HG03135 (cell line): ENCODE measurements around the gene RIPPLY2.
"Not testable (repeated sequence)": the region's sequence is repeated elsewhere in the genome, so short reads cannot be mapped to it uniquely, and the experiment has no call there.

Source experiments
- ATAC-seq: cut with Tn5 transposase; IDR thresholded peaks from one replicate; pipeline ENCODE4 v1.9.1; 2021; ENCODE audit warnings: mild to moderate bottlenecking, moderate library complexity; ENCODE audit not compliant: unreplicated experiment

RIPPLY2 gene, protein sequence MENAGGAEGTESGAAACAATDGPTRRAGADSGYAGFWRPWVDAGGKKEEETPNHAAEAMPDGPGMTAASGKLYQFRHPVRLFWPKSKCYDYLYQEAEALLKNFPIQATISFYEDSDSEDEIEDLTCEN

DNA sequence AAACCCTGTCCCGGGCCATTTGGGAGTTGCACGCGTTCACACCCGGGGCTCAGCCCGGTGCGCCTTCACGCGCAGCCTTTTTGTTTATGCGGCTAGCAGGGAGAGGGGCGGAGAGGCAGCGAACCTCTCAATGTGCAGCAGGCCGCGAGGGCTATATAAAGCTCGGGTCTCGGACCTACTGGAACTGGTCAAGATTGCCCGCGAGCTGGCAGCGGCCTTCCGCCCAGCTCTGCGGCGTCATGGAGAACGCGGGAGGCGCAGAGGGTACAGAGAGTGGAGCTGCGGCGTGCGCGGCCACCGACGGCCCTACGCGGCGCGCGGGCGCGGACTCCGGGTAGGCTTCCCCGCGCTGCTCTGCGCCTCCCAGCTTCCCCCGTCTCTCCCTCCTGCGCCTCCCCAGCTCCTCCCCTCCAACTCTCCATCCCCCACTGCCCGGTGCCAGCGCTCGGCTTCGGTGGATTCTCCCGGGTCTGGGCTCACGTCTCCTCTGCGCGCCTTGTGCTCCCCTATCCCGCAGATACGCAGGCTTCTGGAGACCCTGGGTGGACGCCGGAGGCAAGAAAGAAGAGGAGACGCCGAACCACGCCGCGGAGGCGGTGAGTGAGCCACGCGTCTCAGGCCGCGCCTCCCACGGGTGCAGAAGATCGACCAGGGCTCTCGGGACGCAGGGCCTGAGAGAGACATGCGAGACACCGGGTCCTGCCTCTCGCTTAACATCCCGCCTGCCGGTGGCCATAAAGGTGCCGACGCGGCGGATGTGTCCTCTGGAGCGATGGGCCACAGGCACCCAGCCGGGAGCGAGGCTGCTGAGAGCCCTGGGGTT is at the start of gene RIPPLY2:
RIPPLY2 (plus strand) TSS at position 183 of the 823 bp plus-strand sequence; CDS start at position 240, 57 bp downstream.
- peak; percentile 76 for ATAC-seq

GRCh38 chr6:83803492-83803891 is 49.7 kb upstream of the RIPPLY2 start:
- not testable (repeated sequence) for ATAC-seq

DNA sequence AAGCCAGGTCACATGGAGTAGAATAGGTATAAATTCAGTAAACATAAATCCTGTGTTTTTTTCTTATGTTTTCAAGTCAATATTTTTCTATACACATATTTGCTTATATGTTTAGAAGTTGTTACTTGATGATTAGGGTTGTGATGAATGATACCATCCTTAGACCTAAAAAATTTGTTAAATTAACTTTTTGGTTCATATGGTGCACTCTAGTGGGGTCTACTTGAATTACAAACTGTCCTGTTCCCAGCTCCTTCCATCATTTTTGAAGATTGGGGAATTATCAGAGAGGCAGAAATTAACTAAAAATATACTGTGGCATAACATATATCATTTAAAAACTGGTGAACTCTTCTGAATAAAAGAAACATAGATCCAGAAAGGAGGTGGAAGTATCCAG is 48.3 kb upstream of the RIPPLY2 start:
- ATAC-seq, result no peak

DNA sequence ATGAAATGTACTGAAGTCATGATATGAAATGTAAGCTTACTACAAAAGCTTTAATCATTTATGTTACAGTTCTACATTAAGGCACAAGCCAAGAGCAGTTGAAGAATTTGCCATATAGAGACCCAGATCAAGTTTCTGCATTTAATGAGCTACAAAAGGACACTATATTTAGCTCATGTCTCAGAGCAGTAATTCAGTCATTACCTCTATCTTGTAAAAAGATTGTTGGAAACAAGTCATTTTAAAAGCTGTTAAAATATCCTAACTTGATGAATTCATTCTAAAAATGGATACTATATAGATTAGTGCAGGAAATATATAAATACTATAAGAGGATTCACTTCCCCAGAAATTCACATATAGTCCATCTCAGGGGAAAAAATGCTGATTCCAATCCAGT is 45.2 kb upstream of the RIPPLY2 start:
- ATAC-seq, result no peak

- no peak for ATAC-seq
These were observed 44.2 kb upstream of the RIPPLY2 start for GRCh38 chr6:83808926-83809325.

- no peak for ATAC-seq
These were observed 40.6 kb upstream of the RIPPLY2 start for GRCh38 chr6:83812595-83812994.

GRCh38 chr6:83815631-83816272 is 37.4 kb upstream of the RIPPLY2 start:
- no peak for ATAC-seq

DNA sequence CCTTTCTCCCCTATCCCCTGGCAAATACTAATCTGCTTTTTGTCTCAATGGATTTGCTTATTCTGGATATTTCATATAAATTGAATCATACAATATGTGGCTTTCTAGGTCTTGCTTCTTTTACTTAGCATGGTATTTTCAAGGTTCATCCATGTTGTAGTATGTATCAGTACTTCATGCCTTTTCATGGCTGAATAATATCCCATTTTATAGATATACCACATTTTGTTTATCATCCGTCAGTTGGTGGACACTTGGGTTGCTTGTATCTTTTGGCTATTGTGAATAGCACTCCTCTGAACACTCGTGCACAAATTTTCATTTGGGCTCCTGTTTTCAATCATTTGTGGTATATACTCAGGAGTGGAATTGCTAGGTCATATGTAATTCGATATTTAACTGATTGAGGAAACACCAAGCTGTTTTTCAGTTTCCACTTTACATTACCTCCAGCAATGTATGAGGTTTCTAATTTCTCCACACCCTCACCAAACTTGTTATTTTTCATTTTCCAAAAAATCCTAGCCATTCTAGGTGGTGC is 30.5 kb upstream of the RIPPLY2 start:
- no peak for ATAC-seq

- no peak for ATAC-seq
These were observed 28.8 kb upstream of the RIPPLY2 start for GRCh38 chr6:83824388-83824801.

DNA sequence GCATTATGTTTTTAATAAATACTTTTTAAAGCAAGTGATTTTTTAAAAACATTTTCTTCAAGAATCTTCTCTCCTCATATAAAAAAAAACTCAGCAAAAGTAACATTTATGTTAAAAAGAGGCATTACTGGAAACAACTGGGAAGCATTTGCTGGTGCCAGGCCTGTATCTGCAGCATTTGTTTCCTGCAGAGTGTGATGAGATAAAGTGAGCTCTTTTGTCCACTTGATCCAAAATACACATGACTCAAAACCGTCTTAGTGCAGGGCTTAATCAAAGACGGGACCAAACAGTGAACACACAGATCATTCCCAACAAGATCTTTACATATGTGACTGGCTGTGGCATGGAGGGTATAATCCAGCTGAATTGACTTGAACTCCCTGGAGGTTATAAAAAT is 28.3 kb upstream of the RIPPLY2 start:
- no peak for ATAC-seq

GRCh38 chr6:83827050-83827449 is 26.1 kb upstream of the RIPPLY2 start:
- ATAC-seq, result no peak

DNA sequence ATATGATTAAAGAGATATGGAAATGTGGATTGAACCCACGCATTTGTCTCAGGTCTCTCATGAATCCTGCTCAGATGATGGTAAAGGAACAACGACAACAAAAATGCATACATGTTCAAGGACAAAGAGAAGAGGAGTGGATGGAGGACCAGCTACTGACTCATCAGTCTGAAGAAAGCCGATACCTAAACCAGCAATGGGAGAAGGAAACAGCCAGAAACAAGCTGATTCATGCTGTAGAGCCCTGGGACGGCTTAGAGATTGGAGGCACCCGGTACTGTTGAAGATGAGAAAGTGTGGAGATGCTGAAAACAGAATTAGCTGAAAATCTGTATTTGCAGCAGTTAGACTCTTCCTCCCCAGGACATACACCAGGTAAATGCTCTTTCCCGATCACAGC is 14.4 kb upstream of the RIPPLY2 start:
- ATAC-seq, result no peak

- no peak for ATAC-seq
These were observed 9.0 kb upstream of the RIPPLY2 start for GRCh38 chr6:83844170-83844569.

GRCh38 chr6:83846291-83846690 is 6.9 kb upstream of the RIPPLY2 start:
- no peak for ATAC-seq

DNA sequence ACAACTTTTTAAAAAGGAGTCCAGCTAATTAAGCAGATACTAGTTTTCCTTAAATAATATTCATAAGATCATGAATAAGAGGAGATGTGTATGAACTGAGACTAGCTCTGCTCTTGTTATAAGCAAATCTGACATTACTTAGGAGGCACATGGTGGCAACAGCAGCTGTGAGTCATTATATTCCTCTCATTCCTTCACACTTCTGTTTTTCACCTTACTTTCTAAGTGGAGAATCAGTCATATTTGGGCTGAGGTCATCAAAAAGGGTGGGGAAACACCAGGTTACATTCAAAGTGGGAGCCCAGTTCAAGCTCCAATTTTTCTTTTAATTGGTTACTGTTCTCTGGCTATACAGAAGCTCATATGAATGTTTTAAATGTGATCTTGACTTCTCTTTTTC is 6.0 kb upstream of the RIPPLY2 start:
- no peak for ATAC-seq

- no peak for ATAC-seq
These were observed 4.0 kb upstream of the RIPPLY2 start for GRCh38 chr6:83849127-83849526.

GRCh38 chr6:83849610-83850009 is 3.5 kb upstream of the RIPPLY2 start:
- ATAC-seq, result no peak

GRCh38 chr6:83852528-83853177 is 507 bp upstream of the RIPPLY2 start:
- ATAC-seq, result no peak

DNA sequence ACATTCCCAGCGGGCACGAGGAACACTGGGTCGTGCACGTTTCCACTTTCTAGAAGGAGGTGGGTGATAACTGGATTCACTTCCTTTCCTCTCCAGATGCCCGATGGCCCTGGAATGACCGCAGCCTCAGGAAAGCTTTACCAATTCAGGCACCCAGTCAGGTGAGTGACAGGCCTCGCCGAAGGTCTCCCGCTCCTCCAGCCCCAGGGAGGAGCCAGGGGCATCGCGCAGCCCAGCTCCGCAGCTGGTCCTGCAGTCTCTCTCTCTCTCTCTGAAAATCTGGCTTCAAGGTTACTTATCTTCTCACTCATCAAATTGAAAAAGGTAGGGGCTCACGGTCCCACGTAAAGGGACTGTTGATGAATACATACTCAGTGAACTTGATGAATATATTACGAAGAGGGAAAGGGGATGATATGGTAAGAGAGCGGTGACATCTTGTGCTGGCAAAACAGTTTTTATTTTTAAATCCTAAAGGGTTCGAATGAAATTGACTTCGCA is 891 bp downstream of the RIPPLY2 start:
- no peak for ATAC-seq

- no peak for ATAC-seq
These were observed 1.6 kb downstream of the RIPPLY2 start for GRCh38 chr6:83854766-83855165.
